LNCAP (cell line): ENCODE measurements around the gene CD276.

Experiments used
- TF ChIP-seq, protein P1 (sequence below): fragments of 450-650 bp; IDR thresholded peaks from 2 replicates; pipeline ENCODE4 v1.5.1; 2017; ENCODE audit warnings: mild to moderate bottlenecking

Gene CD276

DNA sequence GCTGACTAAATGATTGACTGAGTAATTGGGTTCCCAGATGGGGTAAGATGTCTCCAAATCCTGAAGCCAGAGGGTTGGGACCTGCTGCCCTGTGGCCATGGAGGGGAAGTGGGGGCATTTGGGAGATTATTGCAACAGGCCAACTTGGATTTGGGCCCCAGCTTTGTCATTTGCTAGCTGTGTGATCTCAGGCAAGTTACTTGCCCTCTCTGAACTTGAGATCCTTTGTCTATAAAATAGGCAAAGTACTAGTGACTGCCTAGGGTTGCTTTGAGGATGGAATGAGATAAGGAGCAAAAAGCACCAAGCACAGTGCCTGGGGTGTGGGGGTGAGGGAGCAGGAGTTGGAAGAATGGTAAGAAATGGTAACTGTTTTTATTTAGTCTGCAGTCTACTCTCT is 73.4 kb downstream of the CD276 start:
- TF ChIP-seq, protein P1, sequence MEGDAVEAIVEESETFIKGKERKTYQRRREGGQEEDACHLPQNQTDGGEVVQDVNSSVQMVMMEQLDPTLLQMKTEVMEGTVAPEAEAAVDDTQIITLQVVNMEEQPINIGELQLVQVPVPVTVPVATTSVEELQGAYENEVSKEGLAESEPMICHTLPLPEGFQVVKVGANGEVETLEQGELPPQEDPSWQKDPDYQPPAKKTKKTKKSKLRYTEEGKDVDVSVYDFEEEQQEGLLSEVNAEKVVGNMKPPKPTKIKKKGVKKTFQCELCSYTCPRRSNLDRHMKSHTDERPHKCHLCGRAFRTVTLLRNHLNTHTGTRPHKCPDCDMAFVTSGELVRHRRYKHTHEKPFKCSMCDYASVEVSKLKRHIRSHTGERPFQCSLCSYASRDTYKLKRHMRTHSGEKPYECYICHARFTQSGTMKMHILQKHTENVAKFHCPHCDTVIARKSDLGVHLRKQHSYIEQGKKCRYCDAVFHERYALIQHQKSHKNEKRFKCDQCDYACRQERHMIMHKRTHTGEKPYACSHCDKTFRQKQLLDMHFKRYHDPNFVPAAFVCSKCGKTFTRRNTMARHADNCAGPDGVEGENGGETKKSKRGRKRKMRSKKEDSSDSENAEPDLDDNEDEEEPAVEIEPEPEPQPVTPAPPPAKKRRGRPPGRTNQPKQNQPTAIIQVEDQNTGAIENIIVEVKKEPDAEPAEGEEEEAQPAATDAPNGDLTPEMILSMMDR, result no peak

DNA sequence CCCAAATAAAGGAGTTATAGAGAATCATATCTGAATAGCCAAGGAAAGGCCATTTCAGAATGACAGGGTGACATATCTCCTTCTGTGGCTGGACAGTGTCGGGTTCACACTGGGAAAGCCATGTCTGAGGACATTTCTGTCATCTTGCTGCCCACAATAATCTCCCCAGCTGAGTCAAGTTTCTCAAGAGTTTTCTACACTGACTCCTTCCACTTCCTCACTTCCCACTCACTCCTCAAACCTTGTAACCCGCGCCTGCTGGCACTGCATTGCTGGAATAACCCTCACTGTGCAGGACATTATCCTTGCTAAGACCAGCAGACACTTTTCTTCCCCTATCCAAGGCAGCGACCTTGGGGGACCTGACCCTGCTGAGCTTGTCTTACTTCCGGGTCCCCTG is 74.3 kb downstream of the CD276 start:
- TF ChIP-seq, protein P1, result no peak

DNA sequence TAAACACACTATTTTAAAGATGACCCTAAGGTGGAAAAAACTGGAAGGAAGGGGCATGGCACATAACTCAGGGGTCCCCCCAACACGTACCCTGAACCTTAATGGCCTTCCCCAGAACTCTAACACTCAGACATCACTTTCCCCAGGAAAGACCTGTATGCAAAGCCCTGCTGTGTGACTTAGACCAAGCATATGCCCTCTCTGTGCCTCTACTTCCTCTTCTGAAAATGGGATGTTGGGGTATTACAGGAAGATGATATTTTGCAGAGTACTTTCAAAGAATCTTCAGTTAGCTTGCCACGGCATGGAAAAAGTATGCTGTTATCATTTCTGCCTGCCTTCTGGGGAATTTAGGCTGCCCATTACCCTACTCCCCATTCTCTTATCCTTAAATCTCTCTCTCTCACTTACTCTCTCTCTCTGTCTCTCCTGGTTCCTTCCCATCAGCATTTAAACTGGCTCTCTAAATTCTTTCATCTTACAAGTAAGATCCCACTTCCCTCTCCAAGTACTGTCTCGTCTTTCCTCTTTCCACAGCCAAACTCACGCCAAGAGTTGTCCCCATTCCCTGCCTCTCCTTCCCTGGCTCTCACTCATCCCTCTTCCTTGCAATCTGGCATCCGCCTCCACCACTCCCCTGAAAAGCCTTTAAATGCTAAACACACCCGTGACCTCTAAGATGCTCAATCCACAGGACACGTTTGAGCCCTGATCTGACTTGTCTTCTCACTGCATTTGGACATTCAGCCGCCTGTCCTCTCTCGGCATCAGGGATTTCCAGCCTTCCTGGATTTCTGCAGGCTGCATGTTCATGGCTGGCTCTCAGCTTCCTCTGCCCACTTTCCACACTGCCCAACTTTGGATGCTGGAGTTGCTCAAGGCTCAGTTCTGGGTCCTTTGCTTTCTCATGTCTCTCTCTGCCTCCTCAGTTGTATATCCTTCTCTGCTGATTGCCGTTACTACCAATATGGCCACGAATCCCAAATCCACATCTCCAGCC is 76.4 kb downstream of the CD276 start:
- TF ChIP-seq, protein P1, result no peak

DNA sequence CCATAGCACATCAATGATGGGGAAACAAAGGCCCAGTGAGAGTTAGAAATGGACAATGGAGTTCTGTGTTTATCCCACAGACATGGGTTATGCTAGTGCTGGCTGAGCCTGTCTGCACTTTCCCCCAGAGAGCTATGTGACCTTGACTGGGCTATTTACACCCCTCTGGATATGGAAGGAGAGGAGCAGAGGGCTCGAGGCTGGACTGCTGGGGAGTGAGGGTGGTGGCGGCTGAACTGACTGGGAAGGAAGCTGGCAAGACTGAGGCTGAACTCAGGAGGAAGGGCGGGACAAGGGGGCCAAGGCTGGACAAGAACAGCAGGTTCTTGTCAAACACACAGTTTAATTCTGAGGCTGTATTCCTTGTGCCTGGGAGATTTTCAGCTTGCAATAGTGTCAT is 79.7 kb downstream of the CD276 start:
- TF ChIP-seq, protein P1, result no peak
